Testis (tissue), 2 donors: ENCODE data around the gene ABRAXAS1.

Source experiments
- CTCF ChIP-seq, 3 experiments: fragments of 450-650 bp in 2 of 3; fragments of 200-600 bp in 1 of 3; sonication (generic) in 1 of 3; IDR thresholded peaks; one replicate each; pipeline ENCODE4 v1.5.1; 2016 to 2019; ENCODE audit warnings: antibody characterized with exemption in 3 of 3, mild to moderate bottlenecking in 2 of 3, moderate library complexity in 1 of 3
- POLR2A ChIP-seq: fragments of 450-650 bp; IDR thresholded peaks from one replicate; pipeline ENCODE4 v1.6.1; 2017; ENCODE audit warnings: antibody characterized with exemption, mild to moderate bottlenecking, moderate library complexity

- TF ChIP-seq CTCF (IDR thresholded peaks at IDR 0.05), result no peak
- TF ChIP-seq POLR2A, result no peak
Measured at GRCh38 chr4:83510442-83510841, 25.5 kb upstream of the ABRAXAS1 start.
